HepG2 (cell line): ENCODE measurements around the gene TLR6. TPM values are rescaled to one million over a fixed set of nuclear protein-coding genes. Genes with fewer than 3 reads are reported as not detected.

Source experiments
- ADNP ChIP-seq: sonication (generic); formaldehyde crosslinking; IDR thresholded peaks from 2 replicates; pipeline ENCODE4 v1.4.0; 2020; ENCODE audit warnings: missing genetic modification reagents
- AHDC1 ChIP-seq: sonication (generic); formaldehyde crosslinking; IDR thresholded peaks from 2 replicates; pipeline ENCODE4 v1.5.1; 2020; ENCODE audit warnings: mild to moderate bottlenecking, missing genetic modification reagents, borderline replicate concordance
- ATF7 ChIP-seq, 2 experiments: fragments of 450-650 bp in 1 of 2; sonication (generic) in 1 of 2; formaldehyde crosslinking in 1 of 2; IDR thresholded peaks; 2 replicates each; pipeline versions ENCODE4 v1.4.0 to v1.6.1; 2016 to 2020; ENCODE audit warnings: antibody characterized with exemption in 1 of 2, mild to moderate bottlenecking in 1 of 2, missing genetic modification reagents in 1 of 2
- CAMTA2 ChIP-seq: sonication (generic); formaldehyde crosslinking; IDR thresholded peaks from 2 replicates; pipeline ENCODE4 v1.4.0; 2020; ENCODE audit warnings: mild to moderate bottlenecking, missing genetic modification reagents, borderline replicate concordance
- CHD4 ChIP-seq: fragments of 200-600 bp; sonication (generic); IDR thresholded peaks from 2 replicates; pipeline ENCODE4 v1.7.0; 2017; ENCODE audit warnings: mild to moderate bottlenecking, low read length, borderline replicate concordance
- ESRRA ChIP-seq: sonication (generic); formaldehyde crosslinking; IDR thresholded peaks from 2 replicates; pipeline ENCODE4 v1.5.1; 2020; ENCODE audit warnings: mild to moderate bottlenecking, low read depth, missing genetic modification reagents
- GPN1 ChIP-seq: sonication (generic); formaldehyde crosslinking; IDR thresholded peaks from 2 replicates; pipeline ENCODE4 v1.5.1; 2020; ENCODE audit warnings: missing genetic modification reagents, borderline replicate concordance
- HES4 ChIP-seq: sonication (generic); formaldehyde crosslinking; IDR thresholded peaks from 2 replicates; pipeline ENCODE4 v1.9.0; 2021; ENCODE audit warnings: mild to moderate bottlenecking, missing genetic modification reagents, borderline replicate concordance
- IKZF1 ChIP-seq: fragments of 450-650 bp; IDR thresholded peaks from 2 replicates; pipeline ENCODE4 v1.7.1; 2016
- JUNB ChIP-seq: sonication (generic); formaldehyde crosslinking; IDR thresholded peaks from 2 replicates; pipeline ENCODE4 v1.8.0; 2022; ENCODE audit warnings: missing genetic modification reagents, mild to moderate bottlenecking, borderline replicate concordance
- KLF9 ChIP-seq: IDR thresholded peaks from 2 replicates; pipeline ENCODE4 v1.6.1; 2016; ENCODE audit warnings: low read depth
- MXD3 ChIP-seq: IDR thresholded peaks from 2 replicates; pipeline ENCODE4 v1.6.1; 2016; ENCODE audit warnings: mild to moderate bottlenecking, missing biosample characterization, missing genetic modification reagents
- NFKB2 ChIP-seq: sonication (generic); formaldehyde crosslinking; IDR thresholded peaks from 2 replicates; pipeline ENCODE4 v1.4.0; 2020; ENCODE audit warnings: missing genetic modification reagents, borderline replicate concordance
- RARA ChIP-seq: IDR thresholded peaks from 2 replicates; pipeline ENCODE4 v1.6.1; 2016; ENCODE audit warnings: missing genetic modification reagents, missing compliant biosample characterization
- RBFOX2 ChIP-seq: fragments of 200-400 bp; formaldehyde crosslinking; IDR thresholded peaks from 2 replicates; pipeline ENCODE4 v1.6.1; 2017; ENCODE audit warnings: low read depth, mild to moderate bottlenecking, low read length
- SNAPC2 ChIP-seq: sonication (generic); formaldehyde crosslinking; IDR thresholded peaks from 2 replicates; pipeline ENCODE4 v1.8.1; 2022; ENCODE audit warnings: mild to moderate bottlenecking, missing genetic modification reagents
- SP140L ChIP-seq: sonication (generic); formaldehyde crosslinking; IDR thresholded peaks from 2 replicates; pipeline ENCODE4 v1.4.0; 2020; ENCODE audit warnings: missing genetic modification reagents, borderline replicate concordance
- SUZ12 ChIP-seq: fragments of 150-350 bp; IDR thresholded peaks from 2 replicates; pipeline ENCODE4 v1.6.1; 2014; ENCODE audit warnings: low read depth, low read length
- TSC22D2 ChIP-seq: sonication (generic); formaldehyde crosslinking; IDR thresholded peaks from 2 replicates; pipeline ENCODE4 v1.5.1; 2020; ENCODE audit warnings: missing genetic modification reagents, mild to moderate bottlenecking, borderline replicate concordance
- ZBTB37 ChIP-seq: sonication (generic); formaldehyde crosslinking; IDR thresholded peaks from 2 replicates; pipeline ENCODE4 v1.4.0; 2020; ENCODE audit warnings: mild to moderate bottlenecking, missing genetic modification reagents
- ZNF282 ChIP-seq: fragments of 450-650 bp; IDR thresholded peaks from 2 replicates; pipeline ENCODE4 v1.6.1; 2018; ENCODE audit not compliant: partially characterized antibody
- ZNF446 ChIP-seq: sonication (generic); formaldehyde crosslinking; IDR thresholded peaks from 2 replicates; pipeline ENCODE4 v1.5.0; 2020; ENCODE audit warnings: mild to moderate bottlenecking, missing genetic modification reagents
- ZNF670 ChIP-seq: sonication (generic); formaldehyde crosslinking; IDR thresholded peaks from 2 replicates; pipeline ENCODE4 v1.8.0; 2022; ENCODE audit warnings: mild to moderate bottlenecking, missing genetic modification reagents, borderline replicate concordance
- ZNF792 ChIP-seq: IDR thresholded peaks from 2 replicates; pipeline ENCODE4 v1.6.1; 2016
- ZNF839 ChIP-seq: sonication (generic); formaldehyde crosslinking; IDR thresholded peaks from 2 replicates; pipeline ENCODE4 v1.4.0; 2020; ENCODE audit warnings: missing genetic modification reagents, mild to moderate bottlenecking, borderline replicate concordance
- polyA plus RNA-seq, 8 experiments: library from polyadenylated mRNA; depleted of rRNA in 3 of 8; stranded (reverse) in 7 of 8; unstranded in 1 of 8; fragments of >200 nt; fragmentation: Illumina TruSeq in 4 of 8; extraction: Trizol in 4 of 8; gene quantifications; 2 replicates each; pipeline versions ENCODE4 v1.2.1 to v1.2.3, GENCODE V29; 2011 to 2016; ENCODE audit warnings: low read depth in 4 of 8, missing spikeins in 1 of 8, mixed read lengths in 1 of 8; ENCODE audit not compliant: insufficient read depth in 1 of 8
- total RNA-seq, 5 experiments: library from RNA; depleted of rRNA; stranded (reverse); fragments of >200 nt; fragmentation: Illumina TruSeq; extraction: Trizol; gene quantifications; 2 replicates each; pipeline ENCODE4 v1.2.3, GENCODE V29; 2016; ENCODE audit warnings: low read depth in 1 of 5

The TLR6 gene
- total and polyA plus RNA-seq, 2 of the 13 experiments (the other 11 are each of a cell fraction or from before 2014, with no cell fraction given): 0.33 to 0.71 TPM

GRCh38 chr4:38904090-38904666, 47.6 kb upstream of the TLR6 start (continued):
- TF ChIP-seq TSC22D2 (CRISPR knock-in tag) (0 out of 2 replicates have a peak, but pooled peaks have one; percentile 36), ZBTB37 (CRISPR knock-in tag) (no peak), ZNF670 (CRISPR knock-in tag) (no peak), JUNB (CRISPR knock-in tag) (no peak), SP140L (CRISPR knock-in tag) (no peak), ZNF282 (no peak), CHD4 (no peak), ZNF839 (CRISPR knock-in tag) (no peak), NFKB2 (CRISPR knock-in tag) (no peak), KLF9 (no peak), ESRRA (CRISPR knock-in tag) (peak; percentile 50; the same call in 1 of the 2 replicates), CAMTA2 (no peak), GPN1 (CRISPR knock-in tag) (no peak), ATF7 (IDR thresholded peaks at IDR 0.05) (no peak), ATF7 (CRISPR knock-in tag; IDR thresholded peaks at IDR 0.05) (no peak), AHDC1 (CRISPR knock-in tag) (peak; percentile 61; the same call in 1 of the 2 replicates), ZNF792 (0 out of 2 replicates have a peak, but pooled peaks have one; percentile 54), ADNP (CRISPR knock-in tag) (no peak), RARA (CRISPR knock-in tag) (peak; percentile 86), SNAPC2 (CRISPR knock-in tag) (0 out of 2 replicates have a peak, but pooled peaks have one; percentile 49), HES4 (CRISPR knock-in tag) (no peak), MXD3 (CRISPR knock-in tag) (no peak), RBFOX2 (0 out of 2 replicates have a peak, but pooled peaks have one; percentile 39), IKZF1 (no peak), SUZ12 (no peak), ZNF446 (no peak)
